HEK293 (cell line): ENCODE data around the gene GCDH.

Experiments
- CTCF ChIA-PET: fragments of 350-600 bp; formaldehyde crosslinking; extraction: SDS; loops from one replicate; lab custom pipeline; 2021; ENCODE audit warnings: antibody characterized with exemption; lab: Yijun Ruan, JAX
- POLR2A ChIA-PET: fragments of 300-600 bp; formaldehyde crosslinking; extraction: SDS; loops from one replicate; lab custom pipeline; 2020; ENCODE audit warnings: antibody characterized with exemption, inconsistent platforms; lab: Yijun Ruan, JAX
- H3K27ac ChIP-seq: fragments of 200-500 bp; sonication (Bioruptor generic); 2 replicates; pipeline ENCODE4 v1.5.1; 2014; ENCODE audit warnings: low read depth, low read length, control low read depth, inconsistent platforms; ENCODE audit errors: extremely low read depth
- H3K36me3 ChIP-seq, 2 experiments: fragments of 200-500 bp in 1 of 2; sonication (Bioruptor generic) in 1 of 2; 1 replicate in 1 of 2; 2 replicates in 1 of 2; pipeline ENCODE4 v1.5.1; 2014 to 2017; ENCODE audit warnings: inconsistent platforms in 2 of 2, low read length in 2 of 2; ENCODE audit not compliant: control insufficient read depth in 2 of 2, insufficient read depth in 1 of 2
- H3K4me1 ChIP-seq: fragments of 200-500 bp; sonication (Bioruptor generic); 2 replicates; pipeline ENCODE4 v1.5.1; 2014; ENCODE audit warnings: mild to moderate bottlenecking, low read length, inconsistent platforms; ENCODE audit not compliant: control insufficient read depth, insufficient read depth
- H3K4me3 ChIP-seq: 2 replicates; pipeline ENCODE4 v1.5.1; 2011; ENCODE audit warnings: low read depth, mild to moderate bottlenecking, control low read depth, low read length, moderate library complexity
- H3K9me3 ChIP-seq: fragments of 200-500 bp; sonication (Bioruptor generic); 2 replicates; pipeline ENCODE4 v1.5.1; 2014; ENCODE audit warnings: low read depth, low read length, inconsistent platforms; ENCODE audit not compliant: control insufficient read depth, insufficient read depth
- EGR2 ChIP-seq: fragments of 450-650 bp; formaldehyde crosslinking; IDR thresholded peaks from 2 replicates; pipeline ENCODE4 v1.5.1; 2016; ENCODE audit warnings: low read depth, missing biosample characterization, missing genetic modification characterization
- GLIS1 ChIP-seq: fragments of 450-650 bp; formaldehyde crosslinking; IDR thresholded peaks from 2 replicates; pipeline ENCODE4 v1.5.1; 2016; ENCODE audit warnings: missing biosample characterization, missing genetic modification characterization
- GLIS2 ChIP-seq: fragments of 450-650 bp; formaldehyde crosslinking; IDR thresholded peaks from 2 replicates; pipeline ENCODE4 v1.5.1; 2016; ENCODE audit warnings: missing biosample characterization, missing genetic modification characterization
- PRDM10 ChIP-seq: fragments of 450-650 bp; formaldehyde crosslinking; IDR thresholded peaks from 2 replicates; pipeline ENCODE4 v1.5.1; 2016; ENCODE audit warnings: missing biosample characterization, missing genetic modification characterization
- SP2 ChIP-seq: fragments of 450-650 bp; formaldehyde crosslinking; IDR thresholded peaks from 2 replicates; pipeline ENCODE4 v1.5.1; 2016; ENCODE audit warnings: missing biosample characterization, missing genetic modification characterization
- ZBTB21 ChIP-seq: fragments of 450-650 bp; formaldehyde crosslinking; IDR thresholded peaks from 2 replicates; pipeline ENCODE4 v1.5.1; 2017; ENCODE audit warnings: missing biosample characterization, missing genetic modification characterization
- ZBTB48 ChIP-seq: fragments of 450-650 bp; formaldehyde crosslinking; IDR thresholded peaks from 2 replicates; pipeline ENCODE4 v1.5.1; 2016; ENCODE audit warnings: missing biosample characterization, missing genetic modification characterization
- ZEB2 ChIP-seq: fragments of 450-650 bp; formaldehyde crosslinking; IDR thresholded peaks from 2 replicates; pipeline ENCODE4 v1.5.1; 2016; ENCODE audit warnings: missing biosample characterization, missing genetic modification characterization
- ZFHX2 ChIP-seq: fragments of 450-650 bp; formaldehyde crosslinking; conservative IDR thresholded peaks from 2 replicates; pipeline ENCODE4 v1.5.1; 2016; ENCODE audit warnings: missing biosample characterization, missing genetic modification characterization
- ZNF132 ChIP-seq: fragments of 450-650 bp; formaldehyde crosslinking; IDR thresholded peaks from 2 replicates; pipeline ENCODE4 v1.5.1; 2017; ENCODE audit warnings: missing biosample characterization, missing genetic modification characterization, borderline replicate concordance
- ZNF133 ChIP-seq: fragments of 450-650 bp; formaldehyde crosslinking; IDR thresholded peaks from 2 replicates; pipeline ENCODE4 v1.5.1; 2016; ENCODE audit warnings: missing biosample characterization, missing genetic modification characterization
- ZNF169 ChIP-seq: fragments of 450-650 bp; formaldehyde crosslinking; IDR thresholded peaks from 2 replicates; pipeline ENCODE4 v1.5.1; 2016; ENCODE audit warnings: missing biosample characterization, missing genetic modification characterization
- ZNF23 ChIP-seq: fragments of 450-650 bp; formaldehyde crosslinking; IDR thresholded peaks from 2 replicates; pipeline ENCODE4 v1.5.1; 2016; ENCODE audit warnings: missing biosample characterization, missing genetic modification characterization, borderline replicate concordance
- ZNF362 ChIP-seq: fragments of 450-650 bp; formaldehyde crosslinking; IDR thresholded peaks from 2 replicates; pipeline ENCODE4 v1.5.1; 2016; ENCODE audit warnings: missing biosample characterization, missing genetic modification characterization
- ZNF488 ChIP-seq: fragments of 450-650 bp; formaldehyde crosslinking; IDR thresholded peaks from 2 replicates; pipeline ENCODE4 v1.5.1; 2016; ENCODE audit warnings: missing biosample characterization, missing genetic modification characterization
- ZNF571 ChIP-seq: fragments of 450-650 bp; formaldehyde crosslinking; IDR thresholded peaks from 2 replicates; pipeline ENCODE4 v1.5.0; 2017; ENCODE audit warnings: missing biosample characterization, missing genetic modification characterization
- ZNF585B ChIP-seq: fragments of 450-650 bp; formaldehyde crosslinking; IDR thresholded peaks from 2 replicates; pipeline ENCODE4 v1.5.1; 2016; ENCODE audit warnings: missing biosample characterization, missing genetic modification characterization
- ZNF629 ChIP-seq: fragments of 450-650 bp; formaldehyde crosslinking; IDR thresholded peaks from 2 replicates; pipeline ENCODE4 v1.5.1; 2017; ENCODE audit warnings: missing biosample characterization, missing genetic modification characterization
- ZNF639 ChIP-seq: fragments of 450-650 bp; formaldehyde crosslinking; IDR thresholded peaks from 2 replicates; pipeline ENCODE4 v1.5.1; 2016; ENCODE audit warnings: missing biosample characterization, missing genetic modification characterization

GCDH gene

GRCh38 chr19:12871681-12872080, 19.3 kb upstream of the GCDH start:
- Histone ChIP-seq H3K4me1 (peaks cover 4% of the 10 kb centered on the region), H3K4me3 (no peak overlapping the region), H3K27ac (no peak overlapping the region), H3K36me3 (peaks cover 0 to 33% of the 10 kb centered on the region in 2 experiments; a peak in 2 of 3 replicates), H3K9me3 (no peaks in the 10 kb centered on the region)
- CTCF ChIA-PET = interaction anchor here (0.5 to 1.0 kb wide), 2 partner anchors 13 to 23 kb away, joined by 3 to 4 read pairs; no protein-coding TSS in a partner anchor
- POLR2A ChIA-PET = interaction anchor here (2.7 kb wide), 1 partner anchor 9 kb away, joined by 21 read pairs; the partner anchor contains the start of gene DNASE2
- peak; percentile 66; the same call in 1 of the 2 replicates for TF ChIP-seq ZNF362 (tag by site-specific recombination)
- TF ChIP-seq ZNF132 (tag by site-specific recombination) = no peak
- peak; percentile 10; the same call in 1 of the 2 replicates for TF ChIP-seq ZEB2 (tag by site-specific recombination)
- TF ChIP-seq PRDM10 = peak; percentile 30
- TF ChIP-seq ZNF23 (tag by site-specific recombination) = no peak
- peak; percentile 68 for TF ChIP-seq ZBTB21 (tag by site-specific recombination)
- TF ChIP-seq ZNF629 (tag by site-specific recombination) = peak; percentile 42; the same call in 1 of the 2 replicates
- no peak for TF ChIP-seq ZNF639
- peak; percentile 26; the same call in 1 of the 2 replicates for TF ChIP-seq GLIS1 (tag by site-specific recombination)

GRCh38 chr19:12872255-12872654, 18.7 kb upstream of the GCDH start:
- Histone ChIP-seq H3K9me3 (no peaks in the 10 kb centered on the region), H3K4me3 (no peak overlapping the region), H3K36me3 (peaks cover 0 to 33% of the 10 kb centered on the region in 2 experiments; a peak in 2 of 3 replicates), H3K27ac (no peak overlapping the region), H3K4me1 (peaks cover under 1% of the 10 kb centered on the region)
- CTCF ChIA-PET = interaction anchor here (0.6 to 1.0 kb wide), 5 partner anchors 9 to 112 kb away, joined by 3 to 5 read pairs (median 4); partner anchors contain the start of gene DNASE2
- POLR2A ChIA-PET = interaction anchor here (0.9 to 2.7 kb wide), 3 partner anchors 9 to 61 kb away, joined by 3 to 21 read pairs (median 3); partner anchors contain the start of genes DNASE2, FARSA and GCDH
- peak; percentile 84 for TF ChIP-seq EGR2 (tag by site-specific recombination)
- TF ChIP-seq PRDM10 = peak; percentile 7; the same call in 1 of the 2 replicates
- no peak for TF ChIP-seq ZNF133 (tag by site-specific recombination)
- TF ChIP-seq ZFHX2 (tag by site-specific recombination) = peak; percentile 53
- TF ChIP-seq ZNF488 (tag by site-specific recombination) = 0 out of 2 replicates have a peak, but pooled peaks have one; percentile 14
- peak; percentile 60 for TF ChIP-seq SP2
- peak; percentile 12; the same call in 1 of the 2 replicates for TF ChIP-seq ZNF169 (tag by site-specific recombination)
- no peak for TF ChIP-seq GLIS2 (tag by site-specific recombination)
- TF ChIP-seq ZBTB48 (tag by site-specific recombination) = no peak
- no peak for TF ChIP-seq ZNF571 (tag by site-specific recombination)
- no peak for TF ChIP-seq ZNF585B (tag by site-specific recombination)
